B cell (primary cell): ENCODE measurements around the gene RBBP8NL. TPM values are rescaled to one million over a fixed set of nuclear protein-coding genes. Genes with fewer than 3 reads are reported as not detected.

Experiments used
- ATAC-seq: fragments of 200-7000 bp; cut with Tn5 transposase; one replicate; pipeline ENCODE4 v1.10.0; 2021; ENCODE audit warnings: low read depth, mild to moderate bottlenecking, moderate number of reproducible peaks, moderate library complexity
- CTCF ChIA-PET: fragments of 350-600 bp; sonication (Branson Sonifier 250); formaldehyde crosslinking; loops from one replicate; lab custom pipeline; 2021; ENCODE audit warnings: antibody characterized with exemption, inconsistent platforms; lab: Charles Lee
- POLR2A ChIA-PET: fragments of 350-600 bp; sonication (Branson Sonifier 250); formaldehyde crosslinking; loops from one replicate; lab custom pipeline; 2021; ENCODE audit warnings: antibody characterized with exemption; lab: Charles Lee
- DNase-seq: peaks from one replicate; pipeline ENCODE4 v3.0.0; 2013
- H2AFZ ChIP-seq: 2 replicates; pipeline ENCODE4 v1.6.1; 2012; ENCODE audit warnings: mild to moderate bottlenecking, low read depth, low read length; ENCODE audit not compliant: insufficient read depth, poor library complexity, severe bottlenecking
- H3K27ac ChIP-seq, 2 donors: 1 replicate in 1 of 2; 2 replicates in 1 of 2; pipeline ENCODE4 v1.5.1; 2012 to 2013; ENCODE audit warnings: low read length in 2 of 2, mild to moderate bottlenecking in 2 of 2, moderate library complexity in 1 of 2
- H3K27me3 ChIP-seq, 4 experiments: fragments of 200-600 bp in 1 of 4; sonication (generic) in 1 of 4; replicated peaks in 1 of 4; 1 replicate in 2 of 4; 2 replicates in 2 of 4; pipeline versions ENCODE4 v1.6.1 to v1.7.0; 2013 to 2016; ENCODE audit warnings: low read length in 3 of 4, mild to moderate bottlenecking in 2 of 4, mixed read lengths in 1 of 4, moderate library complexity in 1 of 4; ENCODE audit not compliant: insufficient read depth in 4 of 4, control insufficient read depth in 3 of 4; ENCODE audit errors: control extremely low read depth in 1 of 4
- H3K36me3 ChIP-seq, 2 experiments: replicated peaks in 1 of 2; 1 replicate in 1 of 2; 2 replicates in 1 of 2; pipeline versions ENCODE4 v1.6.1 to v1.7.1; 2013; ENCODE audit warnings: low read length in 1 of 2; ENCODE audit not compliant: insufficient read depth in 2 of 2, control insufficient read depth in 1 of 2; ENCODE audit errors: control extremely low read depth in 1 of 2, extremely low read depth in 1 of 2
- H3K4me1 ChIP-seq, 2 donors: fragments of 200-600 bp in 1 of 2; sonication (generic) in 1 of 2; 1 replicate in 1 of 2; 2 replicates in 1 of 2; pipeline versions ENCODE4 v1.5.1 to v1.6.1; 2013 to 2017; ENCODE audit warnings: low read length in 2 of 2; ENCODE audit not compliant: control insufficient read depth in 2 of 2, insufficient read depth in 2 of 2
- H3K4me2 ChIP-seq: replicated peaks from 2 replicates; pipeline ENCODE3; 2012; ENCODE audit warnings: mild to moderate bottlenecking, low read depth, low read length; ENCODE audit not compliant: poor library complexity, severe bottlenecking
- H3K4me3 ChIP-seq, 5 experiments: fragments of 200-600 bp in 1 of 5; sonication (generic) in 1 of 5; 1 replicate in 3 of 5; 2 replicates in 2 of 5; pipeline versions ENCODE4 v1.5.1 to v1.7.0; 2011 to 2016; ENCODE audit warnings: low read length in 4 of 5, mild to moderate bottlenecking in 4 of 5, low read depth in 2 of 5, control low read depth in 1 of 5, moderate library complexity in 1 of 5; ENCODE audit not compliant: insufficient read depth in 1 of 5; ENCODE audit errors: control extremely low read depth in 1 of 5, extremely low read depth in 1 of 5
- H3K79me2 ChIP-seq: fragments of 200-600 bp; sonication (generic); one replicate; pipeline ENCODE4 v1.6.0; 2016; ENCODE audit warnings: low read length; ENCODE audit not compliant: control insufficient read depth, insufficient read depth
- H3K9ac ChIP-seq: fragments of 200-600 bp; sonication (generic); 2 replicates; pipeline ENCODE4 v1.6.1; 2017; ENCODE audit warnings: mild to moderate bottlenecking, low read length, moderate library complexity
- H3K9me3 ChIP-seq, 3 donors: one replicate each; pipeline versions ENCODE4 v1.6.1 to v1.7.1; 2013; ENCODE audit warnings: low read length in 2 of 3; ENCODE audit not compliant: control insufficient read depth in 2 of 3, insufficient read depth in 1 of 3; ENCODE audit errors: control extremely low read depth in 1 of 3
- H4K20me1 ChIP-seq: 2 replicates; pipeline ENCODE4 v1.6.0; 2012; ENCODE audit warnings: mild to moderate bottlenecking, low read length; ENCODE audit not compliant: insufficient read depth, control insufficient read depth, poor library complexity, severe bottlenecking
- H3K27ac Mint-ChIP-seq: one replicate; pipeline ENCODE4 v1.8.0; 2021; ENCODE audit warnings: mixed read lengths
- H3K27me3 Mint-ChIP-seq: one replicate; pipeline ENCODE4 v1.8.0; 2021; ENCODE audit warnings: mixed read lengths
- H3K4me1 Mint-ChIP-seq: one replicate; pipeline ENCODE4 v1.8.0; 2021; ENCODE audit warnings: mixed read lengths
- H3K4me3 Mint-ChIP-seq: one replicate; pipeline ENCODE4 v1.8.0; 2021; ENCODE audit warnings: mixed read lengths
- H3K9me3 Mint-ChIP-seq: one replicate; pipeline ENCODE4 v1.8.0; 2022; ENCODE audit warnings: mixed read lengths; ENCODE audit not compliant: insufficient read depth
- EZH2 ChIP-seq: IDR thresholded peaks from 2 replicates; pipeline ENCODE4 v1.6.1; 2012; ENCODE audit warnings: borderline replicate concordance, low read depth, mild to moderate bottlenecking, moderate library complexity, low read length; ENCODE audit not compliant: insufficient read depth, poor library complexity, severe bottlenecking
- WGBS: methylation state at CpG from one replicate; pipeline ENCODE4 v1.1.5; 2013; ENCODE audit warnings: missing lambda C conversion rate; ENCODE audit not compliant: insufficient coverage; 5-methylcytosine and 5-hydroxymethylcytosine counted together
- intact Hi-C: fragments of 100-400 bp; cut with micrococcal nuclease; formaldehyde crosslinking; loops from one replicate; pipeline ENCODE4 v1.10.0; 2022
- polyA plus RNA-seq: library from polyadenylated mRNA; depleted of rRNA; stranded (reverse); fragments of >200 nt; gene quantifications from 2 replicates; pipeline ENCODE4 v1.2.3, GENCODE V29; 2012
- total RNA-seq, 2 donors: library from RNA; stranded (reverse); fragments of 120-200 nt in 1 of 2; gene quantifications; 1 replicate in 1 of 2; 2 replicates in 1 of 2; pipeline versions ENCODE4 v1.2.3 to v1.2.4, GENCODE V29; 2013 to 2022
- TF ChIP-seq, protein P1 (sequence below): fragments of 200-600 bp; IDR thresholded peaks from one replicate; pipeline ENCODE4 v1.8.0; 2022; ENCODE audit warnings: antibody characterized with exemption, mild to moderate bottlenecking

The RBBP8NL gene
- total and polyA plus RNA-seq, 2 donors (not counting 1 experiment from before 2014, with no cell fraction given): not detected

DNA sequence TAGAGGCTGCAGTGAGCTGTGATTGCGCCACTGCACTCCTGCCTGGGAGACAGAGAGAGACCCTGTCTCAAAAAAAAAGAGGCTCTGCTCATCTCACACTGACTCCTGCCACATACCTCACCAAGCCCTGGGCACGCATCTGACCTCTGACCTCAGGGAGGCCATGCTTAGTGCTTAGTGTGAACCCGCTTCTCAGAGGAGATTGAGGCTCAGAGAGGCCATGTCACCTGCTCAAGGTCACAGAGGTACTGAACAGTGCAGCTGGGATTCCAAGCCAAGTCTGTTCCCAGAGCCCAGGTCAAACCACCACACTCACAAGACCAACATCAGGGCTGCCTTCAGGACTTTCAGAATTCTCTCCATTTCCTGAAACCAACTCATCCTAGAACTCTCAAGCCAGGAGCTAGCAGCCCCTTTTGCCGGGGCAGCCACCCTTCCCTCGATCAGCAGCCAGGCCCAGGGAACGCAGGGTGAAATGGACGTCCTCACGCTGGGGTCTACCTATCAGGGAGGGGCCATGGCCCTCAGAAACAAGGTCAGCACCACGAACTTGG lies 23.1 kb downstream of the RBBP8NL start:
- H3K9ac ChIP-seq: no peak overlapping the region
- no peak for ATAC-seq
- CTCF ChIA-PET: interaction anchor here (1.3 kb wide), 1 partner anchor 22 kb away, joined by 4 read pairs; no protein-coding TSS in a partner anchor
- H3K4me1 ChIP-seq: peaks cover 18 to 37% of the 10 kb centered on the region in 2 donors
- H3K4me1 Mint-ChIP-seq: peaks cover 30% of the 10 kb centered on the region
- H3K4me2 ChIP-seq: no peak overlapping the region
- H3K27ac ChIP-seq: no peak overlapping the region
- H3K79me2 ChIP-seq: peaks cover 23% of the 10 kb centered on the region
- H4K20me1 ChIP-seq: peaks cover 9% of the 10 kb centered on the region
- DNase-seq: no peak
- no peaks in the 10 kb centered on the region for H3K9me3 Mint-ChIP-seq
- POLR2A ChIA-PET: interaction anchor here (0.8 kb wide), 1 partner anchor 113 kb away, joined by 3 read pairs; no protein-coding TSS in a partner anchor
- H3K36me3 ChIP-seq: no peaks in the 10 kb centered on the region
- no peak overlapping the region for H3K27ac Mint-ChIP-seq
- peak overlapping the region; percentile 42 for H3K4me3 Mint-ChIP-seq
- TF ChIP-seq, protein P1, sequence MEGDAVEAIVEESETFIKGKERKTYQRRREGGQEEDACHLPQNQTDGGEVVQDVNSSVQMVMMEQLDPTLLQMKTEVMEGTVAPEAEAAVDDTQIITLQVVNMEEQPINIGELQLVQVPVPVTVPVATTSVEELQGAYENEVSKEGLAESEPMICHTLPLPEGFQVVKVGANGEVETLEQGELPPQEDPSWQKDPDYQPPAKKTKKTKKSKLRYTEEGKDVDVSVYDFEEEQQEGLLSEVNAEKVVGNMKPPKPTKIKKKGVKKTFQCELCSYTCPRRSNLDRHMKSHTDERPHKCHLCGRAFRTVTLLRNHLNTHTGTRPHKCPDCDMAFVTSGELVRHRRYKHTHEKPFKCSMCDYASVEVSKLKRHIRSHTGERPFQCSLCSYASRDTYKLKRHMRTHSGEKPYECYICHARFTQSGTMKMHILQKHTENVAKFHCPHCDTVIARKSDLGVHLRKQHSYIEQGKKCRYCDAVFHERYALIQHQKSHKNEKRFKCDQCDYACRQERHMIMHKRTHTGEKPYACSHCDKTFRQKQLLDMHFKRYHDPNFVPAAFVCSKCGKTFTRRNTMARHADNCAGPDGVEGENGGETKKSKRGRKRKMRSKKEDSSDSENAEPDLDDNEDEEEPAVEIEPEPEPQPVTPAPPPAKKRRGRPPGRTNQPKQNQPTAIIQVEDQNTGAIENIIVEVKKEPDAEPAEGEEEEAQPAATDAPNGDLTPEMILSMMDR: no peak
- TF ChIP-seq EZH2: no peak
- H3K4me3 ChIP-seq: no peak overlapping the region
- intact Hi-C loops: no loop called here
- no peaks in the 10 kb centered on the region for H3K9me3 ChIP-seq
- 97% methylated on average over 8 of the region's 9 CpGs for WGBS
- no peaks in the 10 kb centered on the region for H3K27me3 Mint-ChIP-seq
- no peaks in the 10 kb centered on the region for H3K27me3 ChIP-seq
- no peak overlapping the region for H2AFZ ChIP-seq

DNA sequence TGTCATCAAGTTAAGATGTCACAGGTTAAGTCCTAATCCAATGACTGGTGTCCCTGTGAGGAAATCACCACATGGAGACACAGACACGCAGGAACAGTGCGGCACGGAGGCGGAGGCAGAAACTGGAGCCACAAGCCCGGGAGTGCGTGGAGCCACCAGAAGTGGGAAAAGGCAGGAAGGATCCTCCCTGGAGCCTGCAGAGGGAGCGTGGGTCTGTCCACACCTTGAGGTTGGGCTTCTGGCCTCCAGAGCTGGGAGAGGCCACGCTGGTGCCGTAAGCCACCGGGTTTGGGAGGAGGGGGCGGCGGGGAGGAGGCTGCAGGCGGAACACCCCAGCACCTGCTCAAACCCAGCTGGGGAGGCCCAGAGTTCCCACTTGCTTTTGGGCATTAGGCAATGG lies 24.0 kb downstream of the RBBP8NL start:
- no peak overlapping the region for H3K9ac ChIP-seq
- intact Hi-C loops: no loop called here
- TF ChIP-seq, protein P1: no peak
- TF ChIP-seq EZH2: no peak
- H3K9me3 Mint-ChIP-seq: no peaks in the 10 kb centered on the region
- DNase-seq: no peak
- H3K36me3 ChIP-seq: no peaks in the 10 kb centered on the region
- no peak overlapping the region for H3K4me2 ChIP-seq
- H3K27ac ChIP-seq: no peak overlapping the region
- no peak for ATAC-seq
- H2AFZ ChIP-seq: no peak overlapping the region
- no peaks in the 10 kb centered on the region for H3K27me3 ChIP-seq
- H3K79me2 ChIP-seq: peaks cover 23% of the 10 kb centered on the region
- H3K9me3 ChIP-seq: peaks cover 0 to 4% (median 0%) of the 10 kb centered on the region in 3 donors
- no peak overlapping the region for H3K4me3 ChIP-seq
- no peak overlapping the region for H3K27ac Mint-ChIP-seq
- ChIA-PET POLR2A (no interaction called here), CTCF (no interaction called here)
- H4K20me1 ChIP-seq: peaks cover 9% of the 10 kb centered on the region
- WGBS: 94% methylated on average over 13 of the region's 13 CpGs
- H3K4me1 Mint-ChIP-seq: peaks cover 30% of the 10 kb centered on the region
- no peak overlapping the region for H3K4me3 Mint-ChIP-seq
- H3K27me3 Mint-ChIP-seq: no peaks in the 10 kb centered on the region
- peaks cover 18 to 37% of the 10 kb centered on the region in 2 donors for H3K4me1 ChIP-seq
